Neural progenitor cell (in vitro differentiated cells): ENCODE results near the gene MYOF. TPM values are rescaled to one million over a fixed set of nuclear protein-coding genes. Genes with fewer than 3 reads are reported as not detected.

ENCODE experiments used
- DNase-seq: peaks from one replicate; pipeline ENCODE4 v3.0.0-alpha.2; 2016; ENCODE audit warnings: low spot score
- H2AFZ ChIP-seq: fragments of 200-600 bp; sonication (generic); replicated peaks from 2 replicates; pipeline ENCODE4 v1.6.1; 2016; ENCODE audit warnings: antibody characterized with exemption
- H3F3A ChIP-seq: fragments of 200-600 bp; sonication (generic); 2 replicates; pipeline ENCODE4 v1.6.1; 2016; ENCODE audit warnings: antibody characterized with exemption, low read depth
- H3K27ac ChIP-seq: fragments of 200-600 bp; sonication (generic); 2 replicates; pipeline ENCODE4 v1.5.1; 2016; ENCODE audit warnings: mild to moderate bottlenecking
- H3K27me3 ChIP-seq: fragments of 200-600 bp; sonication (generic); 2 replicates; pipeline ENCODE4 v1.6.1; 2016; ENCODE audit warnings: mild to moderate bottlenecking, moderate library complexity
- H3K36me3 ChIP-seq: fragments of 200-600 bp; sonication (generic); 2 replicates; pipeline ENCODE4 v1.5.1; 2016
- H3K4me1 ChIP-seq: fragments of 200-600 bp; sonication (generic); 2 replicates; pipeline ENCODE4 v1.6.1; 2016; ENCODE audit warnings: mixed run types
- H3K4me2 ChIP-seq: fragments of 200-600 bp; sonication (generic); 2 replicates; pipeline ENCODE4 v1.6.1; 2016
- H3K4me3 ChIP-seq: fragments of 200-600 bp; sonication (generic); 2 replicates; pipeline ENCODE4 v1.5.1; 2016
- H3K79me2 ChIP-seq: fragments of 200-600 bp; sonication (generic); 2 replicates; pipeline ENCODE4 v1.6.1; 2016; ENCODE audit warnings: low read depth
- H3K9ac ChIP-seq: fragments of 200-600 bp; sonication (generic); 2 replicates; pipeline ENCODE4 v1.6.1; 2016
- H3K9me3 ChIP-seq: fragments of 200-600 bp; sonication (generic); 2 replicates; pipeline ENCODE4 v1.5.1; 2016; ENCODE audit warnings: low read depth
- H4K20me1 ChIP-seq: fragments of 200-600 bp; sonication (generic); 2 replicates; pipeline ENCODE4 v1.6.1; 2016; ENCODE audit warnings: low read depth
- H3K27ac Mint-ChIP-seq: 3 replicates; pipeline ENCODE4 v1.8.0; 2021; ENCODE audit warnings: mixed read lengths
- H3K27me3 Mint-ChIP-seq: 2 replicates; pipeline ENCODE4 v1.8.0; 2022; ENCODE audit warnings: low read depth, mild to moderate bottlenecking, inconsistent platforms, moderate library complexity, mixed read lengths; ENCODE audit not compliant: insufficient read depth
- H3K36me3 Mint-ChIP-seq: 3 replicates; pipeline ENCODE4 v1.8.0; 2021; ENCODE audit warnings: mixed read lengths
- H3K4me1 Mint-ChIP-seq: 3 replicates; pipeline ENCODE4 v1.8.0; 2021; ENCODE audit warnings: mixed read lengths
- H3K4me3 Mint-ChIP-seq: 3 replicates; pipeline ENCODE4 v1.8.0; 2021; ENCODE audit warnings: mild to moderate bottlenecking, moderate library complexity, mixed read lengths
- H3K9me3 Mint-ChIP-seq: 3 replicates; pipeline ENCODE4 v1.8.0; 2020; ENCODE audit warnings: mixed read lengths
- EZH2 ChIP-seq: fragments of 200-600 bp; sonication (generic); IDR thresholded peaks from 2 replicates; pipeline ENCODE4 v1.6.1; 2017; ENCODE audit warnings: antibody characterized with exemption, mild to moderate bottlenecking, moderate library complexity
- EZH2phosphoT487 ChIP-seq: fragments of 200-600 bp; sonication (generic); IDR thresholded peaks from 2 replicates; pipeline ENCODE4 v1.6.1; 2017; ENCODE audit warnings: antibody characterized with exemption
- total RNA-seq: library from RNA; depleted of rRNA; stranded (reverse); fragments of >200 nt; gene quantifications from 2 replicates; pipeline ENCODE4 v1.2.3, GENCODE V29; 2015; ENCODE audit warnings: low replicate concordance
- TF ChIP-seq, protein P1 (sequence below): fragments of 200-600 bp; sonication (generic); IDR thresholded peaks from 2 replicates; pipeline ENCODE4 v1.5.1; 2017; ENCODE audit warnings: antibody characterized with exemption, mild to moderate bottlenecking

The MYOF gene
- total RNA-seq, 1 donor from 2014 or later: 1.6 TPM

DNA sequence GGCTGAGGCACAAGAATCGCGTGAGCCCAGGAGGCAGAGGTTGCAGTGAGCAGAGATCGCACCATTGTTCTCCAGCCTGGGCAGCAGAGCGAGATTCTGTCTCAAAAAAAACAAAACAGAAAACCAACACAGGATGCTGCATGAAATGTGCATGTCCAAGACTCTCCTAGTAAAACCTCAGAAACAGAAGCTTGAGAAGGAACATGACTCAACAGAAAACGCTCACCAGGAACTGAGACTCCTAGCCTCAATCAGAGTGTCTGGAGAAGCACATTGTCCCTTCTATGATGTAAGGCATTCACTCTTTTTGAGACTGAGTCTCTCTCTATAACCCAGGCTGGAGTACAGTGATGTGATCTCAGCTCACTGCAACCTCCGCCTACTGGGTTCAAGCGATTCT lies 168.3 kb downstream of the MYOF start:
- DNase-seq: no peak
- no peaks in the 10 kb centered on the region for H3K79me2 ChIP-seq
- Mint-ChIP-seq H3K9me3 (no peaks in the 10 kb centered on the region), H3K36me3 (peaks cover 6% of the 10 kb centered on the region), H3K4me3 (no peak overlapping the region), H3K27me3 (peaks cover 2% of the 10 kb centered on the region), H3K4me1 (peaks cover 4% of the 10 kb centered on the region), H3K27ac (no peak overlapping the region)
- no peak overlapping the region for H3K9ac ChIP-seq
- H3K9me3 ChIP-seq: no peaks in the 10 kb centered on the region
- no peak overlapping the region for H2AFZ ChIP-seq
- H3K36me3 ChIP-seq: no peaks in the 10 kb centered on the region
- H3F3A ChIP-seq: no peaks in the 10 kb centered on the region
- peaks cover 8% of the 10 kb centered on the region for H3K4me1 ChIP-seq
- no peak overlapping the region for H3K4me2 ChIP-seq
- H3K27ac ChIP-seq: no peak overlapping the region
- H4K20me1 ChIP-seq: no peaks in the 10 kb centered on the region
- H3K4me3 ChIP-seq: no peak overlapping the region
- no peak for TF ChIP-seq EZH2phosphoT487
- TF ChIP-seq, protein P1, sequence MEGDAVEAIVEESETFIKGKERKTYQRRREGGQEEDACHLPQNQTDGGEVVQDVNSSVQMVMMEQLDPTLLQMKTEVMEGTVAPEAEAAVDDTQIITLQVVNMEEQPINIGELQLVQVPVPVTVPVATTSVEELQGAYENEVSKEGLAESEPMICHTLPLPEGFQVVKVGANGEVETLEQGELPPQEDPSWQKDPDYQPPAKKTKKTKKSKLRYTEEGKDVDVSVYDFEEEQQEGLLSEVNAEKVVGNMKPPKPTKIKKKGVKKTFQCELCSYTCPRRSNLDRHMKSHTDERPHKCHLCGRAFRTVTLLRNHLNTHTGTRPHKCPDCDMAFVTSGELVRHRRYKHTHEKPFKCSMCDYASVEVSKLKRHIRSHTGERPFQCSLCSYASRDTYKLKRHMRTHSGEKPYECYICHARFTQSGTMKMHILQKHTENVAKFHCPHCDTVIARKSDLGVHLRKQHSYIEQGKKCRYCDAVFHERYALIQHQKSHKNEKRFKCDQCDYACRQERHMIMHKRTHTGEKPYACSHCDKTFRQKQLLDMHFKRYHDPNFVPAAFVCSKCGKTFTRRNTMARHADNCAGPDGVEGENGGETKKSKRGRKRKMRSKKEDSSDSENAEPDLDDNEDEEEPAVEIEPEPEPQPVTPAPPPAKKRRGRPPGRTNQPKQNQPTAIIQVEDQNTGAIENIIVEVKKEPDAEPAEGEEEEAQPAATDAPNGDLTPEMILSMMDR: no peak
- TF ChIP-seq EZH2: no peak
- H3K27me3 ChIP-seq: no peaks in the 10 kb centered on the region

DNA sequence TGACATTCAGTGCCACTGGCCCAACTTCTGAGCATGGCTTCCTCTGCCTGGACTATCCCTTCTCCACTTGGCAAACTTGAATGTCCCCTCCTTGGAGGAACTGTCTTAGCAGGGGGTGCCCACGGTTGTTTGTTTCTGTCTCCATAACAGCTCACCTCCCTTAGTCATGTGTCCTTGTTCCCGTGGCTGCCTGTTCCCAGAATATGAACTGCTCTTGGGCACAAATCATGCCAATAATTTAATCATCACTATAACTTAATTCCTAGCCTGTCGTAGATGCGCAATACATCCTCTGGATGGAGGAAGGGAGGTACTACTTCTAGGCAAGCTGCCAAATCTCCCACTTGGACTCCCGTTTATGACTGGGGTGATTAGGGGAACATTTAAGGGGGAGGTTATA lies 173.1 kb downstream of the MYOF start:
- Histone ChIP-seq H3K4me2 (no peak overlapping the region), H3K79me2 (no peaks in the 10 kb centered on the region), H3K4me3 (no peak overlapping the region), H3K27me3 (no peaks in the 10 kb centered on the region), H3K4me1 (peaks cover 8% of the 10 kb centered on the region), H3K9ac (no peak overlapping the region), H3K27ac (no peak overlapping the region), H3F3A (no peaks in the 10 kb centered on the region), H3K9me3 (no peaks in the 10 kb centered on the region), H4K20me1 (no peaks in the 10 kb centered on the region), H2AFZ (no peak overlapping the region), H3K36me3 (no peaks in the 10 kb centered on the region)
- H3K27ac Mint-ChIP-seq: no peak overlapping the region
- DNase-seq: no peak
- TF ChIP-seq, protein P1: no peak
- TF ChIP-seq EZH2phosphoT487 (no peak), EZH2 (no peak)
- no peak overlapping the region for H3K4me3 Mint-ChIP-seq
- peaks cover 3% of the 10 kb centered on the region for H3K27me3 Mint-ChIP-seq
- H3K36me3 Mint-ChIP-seq: peaks cover 6% of the 10 kb centered on the region
- no peaks in the 10 kb centered on the region for H3K4me1 Mint-ChIP-seq
- no peaks in the 10 kb centered on the region for H3K9me3 Mint-ChIP-seq

DNA sequence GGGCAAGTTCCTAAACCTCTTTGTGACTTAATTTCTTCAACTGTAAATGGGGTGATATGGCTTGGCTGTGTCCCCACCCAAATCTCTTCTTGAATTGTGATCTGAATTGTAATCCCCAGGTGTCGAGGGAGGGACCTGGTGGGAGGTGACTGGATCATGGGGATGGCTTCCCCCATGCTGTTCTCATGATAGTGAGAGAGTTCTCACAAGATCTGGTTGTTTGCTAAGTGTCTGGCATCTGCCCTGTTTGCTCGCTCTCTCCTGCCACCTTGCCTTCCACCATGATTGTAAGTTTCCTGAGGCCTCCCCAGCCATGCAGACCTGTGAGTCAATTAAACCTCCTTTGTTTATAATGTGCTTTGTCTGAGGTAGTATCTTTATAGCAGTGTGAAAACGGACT lies 177.0 kb downstream of the MYOF start:
- H3K27ac Mint-ChIP-seq: no peak overlapping the region
- TF ChIP-seq EZH2phosphoT487 (no peak), EZH2 (no peak)
- TF ChIP-seq, protein P1: no peak
- H3K9ac ChIP-seq: no peak overlapping the region
- H3K9me3 ChIP-seq: no peaks in the 10 kb centered on the region
- H3K27me3 Mint-ChIP-seq: peaks cover 3% of the 10 kb centered on the region
- no peaks in the 10 kb centered on the region for H3K27me3 ChIP-seq
- H3K4me1 Mint-ChIP-seq: peaks cover 3% of the 10 kb centered on the region
- H3K4me3 Mint-ChIP-seq: no peak overlapping the region
- H2AFZ ChIP-seq: no peak overlapping the region
- no peak for DNase-seq
- no peaks in the 10 kb centered on the region for H3K36me3 ChIP-seq
- H3K27ac ChIP-seq: no peak overlapping the region
- H3K9me3 Mint-ChIP-seq: no peaks in the 10 kb centered on the region
- no peaks in the 10 kb centered on the region for H3K79me2 ChIP-seq
- no peaks in the 10 kb centered on the region for H3F3A ChIP-seq
- no peaks in the 10 kb centered on the region for H4K20me1 ChIP-seq
- no peak overlapping the region for H3K4me3 ChIP-seq
- H3K4me1 ChIP-seq: peaks cover 8% of the 10 kb centered on the region
- H3K4me2 ChIP-seq: no peak overlapping the region
- H3K36me3 Mint-ChIP-seq: peaks cover 4% of the 10 kb centered on the region

DNA sequence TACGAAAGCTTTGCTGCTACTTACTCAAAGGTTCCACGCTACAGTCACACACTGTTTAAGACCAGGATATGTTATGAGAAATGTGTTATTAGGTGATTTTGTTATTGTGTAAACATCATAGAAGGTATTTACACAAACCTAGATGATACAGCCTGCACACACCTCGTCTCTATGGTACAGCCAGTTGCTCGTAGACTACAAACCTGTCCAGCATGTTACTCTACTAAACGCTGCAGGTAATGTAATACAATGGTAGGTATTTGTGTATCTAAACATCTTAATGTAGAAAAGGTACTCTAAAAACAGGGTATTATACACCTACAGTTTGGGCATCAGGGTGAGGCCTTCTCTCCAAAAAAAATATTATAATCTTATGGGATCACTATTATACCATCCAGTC lies 181.2 kb downstream of the MYOF start:
- H3K27ac ChIP-seq: no peak overlapping the region
- H3K4me2 ChIP-seq: no peak overlapping the region
- H3K9me3 ChIP-seq: no peaks in the 10 kb centered on the region
- no peaks in the 10 kb centered on the region for H3K27me3 ChIP-seq
- H2AFZ ChIP-seq: no peak overlapping the region
- no peak overlapping the region for H3K4me3 ChIP-seq
- no peaks in the 10 kb centered on the region for H3F3A ChIP-seq
- no peaks in the 10 kb centered on the region for H3K9me3 Mint-ChIP-seq
- no peaks in the 10 kb centered on the region for H3K36me3 Mint-ChIP-seq
- H3K36me3 ChIP-seq: no peaks in the 10 kb centered on the region
- H3K27me3 Mint-ChIP-seq: no peaks in the 10 kb centered on the region
- H4K20me1 ChIP-seq: no peaks in the 10 kb centered on the region
- TF ChIP-seq, protein P1: no peak
- TF ChIP-seq EZH2phosphoT487 (no peak), EZH2 (no peak)
- H3K4me1 Mint-ChIP-seq: peaks cover 11% of the 10 kb centered on the region
- H3K4me3 Mint-ChIP-seq: no peak overlapping the region
- H3K9ac ChIP-seq: no peak overlapping the region
- peaks cover 7% of the 10 kb centered on the region for H3K4me1 ChIP-seq
- H3K27ac Mint-ChIP-seq: no peak overlapping the region
- H3K79me2 ChIP-seq: no peaks in the 10 kb centered on the region
- no peak for DNase-seq
